ENCODE measurements around the gene CCER1.

The CCER1 gene

DNA sequence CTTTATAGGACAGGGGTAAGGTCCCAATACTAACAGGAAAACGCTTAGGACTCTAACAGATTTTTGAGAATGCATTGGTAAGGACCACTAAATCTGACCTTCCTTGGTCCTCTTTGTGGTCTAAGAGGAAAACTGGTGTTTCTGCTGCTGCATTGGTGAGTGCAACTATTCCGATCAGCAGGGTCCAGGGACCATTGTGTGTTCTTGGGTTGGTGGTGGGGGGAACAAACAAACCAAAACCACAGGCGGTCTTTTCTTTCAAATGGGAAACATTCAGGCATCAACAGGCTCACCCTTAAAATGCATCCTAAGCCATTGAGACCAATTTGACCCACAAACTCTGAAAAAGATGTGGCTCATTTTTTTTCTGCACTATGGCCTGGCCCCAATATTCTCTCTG lies 29.1 kb upstream of the CCER1 start:
- no peak for TF ChIP-seq MYC (IDR thresholded peaks at IDR 0.05; ENCODE audit: low read depth, low read length)
- TF ChIP-seq, protein P1, sequence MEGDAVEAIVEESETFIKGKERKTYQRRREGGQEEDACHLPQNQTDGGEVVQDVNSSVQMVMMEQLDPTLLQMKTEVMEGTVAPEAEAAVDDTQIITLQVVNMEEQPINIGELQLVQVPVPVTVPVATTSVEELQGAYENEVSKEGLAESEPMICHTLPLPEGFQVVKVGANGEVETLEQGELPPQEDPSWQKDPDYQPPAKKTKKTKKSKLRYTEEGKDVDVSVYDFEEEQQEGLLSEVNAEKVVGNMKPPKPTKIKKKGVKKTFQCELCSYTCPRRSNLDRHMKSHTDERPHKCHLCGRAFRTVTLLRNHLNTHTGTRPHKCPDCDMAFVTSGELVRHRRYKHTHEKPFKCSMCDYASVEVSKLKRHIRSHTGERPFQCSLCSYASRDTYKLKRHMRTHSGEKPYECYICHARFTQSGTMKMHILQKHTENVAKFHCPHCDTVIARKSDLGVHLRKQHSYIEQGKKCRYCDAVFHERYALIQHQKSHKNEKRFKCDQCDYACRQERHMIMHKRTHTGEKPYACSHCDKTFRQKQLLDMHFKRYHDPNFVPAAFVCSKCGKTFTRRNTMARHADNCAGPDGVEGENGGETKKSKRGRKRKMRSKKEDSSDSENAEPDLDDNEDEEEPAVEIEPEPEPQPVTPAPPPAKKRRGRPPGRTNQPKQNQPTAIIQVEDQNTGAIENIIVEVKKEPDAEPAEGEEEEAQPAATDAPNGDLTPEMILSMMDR (IDR thresholded peaks at IDR 0.05; ENCODE audit: low read depth, low read length) = no peak
- TF ChIP-seq POLR2A (IDR thresholded peaks at IDR 0.05; ENCODE audit: extremely low read depth, insufficient read length) = no peak
- TF ChIP-seq, protein P2, sequence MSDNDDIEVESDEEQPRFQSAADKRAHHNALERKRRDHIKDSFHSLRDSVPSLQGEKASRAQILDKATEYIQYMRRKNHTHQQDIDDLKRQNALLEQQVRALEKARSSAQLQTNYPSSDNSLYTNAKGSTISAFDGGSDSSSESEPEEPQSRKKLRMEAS (IDR thresholded peaks at IDR 0.05; ENCODE audit: low read depth, low read length) = no peak
- no peak overlapping the region for H3K4me3 ChIP-seq (ENCODE audit: low read depth, low read length)
- no peak for DNase-seq (ENCODE audit: low read depth)

DNA sequence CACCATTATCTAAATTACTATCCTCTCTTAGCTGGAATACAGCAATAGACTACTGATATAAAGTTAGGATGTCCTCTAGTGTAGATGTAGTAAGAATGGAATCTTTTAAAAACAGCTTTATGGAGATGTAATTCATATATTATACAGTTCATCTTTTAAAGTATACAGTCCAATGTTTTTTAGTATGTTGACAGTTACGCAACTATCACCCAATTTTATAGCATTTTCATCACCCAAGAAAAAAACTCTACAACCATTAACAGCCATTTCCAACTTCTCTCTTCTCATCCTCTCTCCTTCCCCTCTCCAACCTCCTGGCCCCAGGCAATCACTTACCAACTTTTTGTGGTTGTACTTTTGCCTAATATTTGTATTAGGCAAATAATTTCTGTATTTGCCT lies 27.2 kb upstream of the CCER1 start:
- H3K4me3 ChIP-seq (ENCODE audit: low read depth, low read length) = no peak overlapping the region
- DNase-seq (ENCODE audit: low read depth) = no peak
- no peak for TF ChIP-seq MYC (IDR thresholded peaks at IDR 0.05; ENCODE audit: low read depth, low read length)
- TF ChIP-seq, protein P2 (IDR thresholded peaks at IDR 0.05; ENCODE audit: low read depth, low read length) = no peak
- TF ChIP-seq, protein P1 (IDR thresholded peaks at IDR 0.05; ENCODE audit: low read depth, low read length) = no peak
- TF ChIP-seq POLR2A (IDR thresholded peaks at IDR 0.05; ENCODE audit: extremely low read depth, insufficient read length) = no peak

DNA sequence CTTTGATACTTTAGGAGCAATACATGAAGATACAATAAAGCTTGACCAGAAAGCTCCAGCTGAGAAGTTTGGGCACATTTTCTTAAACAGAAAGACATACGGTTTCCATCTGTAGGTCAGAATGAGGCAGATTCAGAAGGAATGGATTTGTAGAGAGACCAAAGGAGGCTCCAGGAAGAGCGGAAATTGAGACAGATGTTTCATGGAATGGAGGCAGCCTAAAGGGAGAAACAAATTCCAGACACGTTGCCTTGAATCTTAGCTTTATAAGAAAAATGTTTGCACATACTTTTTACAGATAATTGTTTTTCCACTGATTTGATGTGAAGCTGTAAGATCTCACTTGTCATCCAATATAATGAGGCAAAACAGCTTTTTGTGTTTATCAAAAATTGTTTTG lies 25.0 kb upstream of the CCER1 start:
- TF ChIP-seq, protein P1 (IDR thresholded peaks at IDR 0.05; ENCODE audit: low read depth, low read length) = no peak
- TF ChIP-seq POLR2A (IDR thresholded peaks at IDR 0.05; ENCODE audit: extremely low read depth, insufficient read length) (no peak), MYC (IDR thresholded peaks at IDR 0.05; ENCODE audit: low read depth, low read length) (no peak)
- TF ChIP-seq, protein P2 (IDR thresholded peaks at IDR 0.05; ENCODE audit: low read depth, low read length) = no peak
- DNase-seq (ENCODE audit: low read depth) = no peak
- H3K4me3 ChIP-seq (ENCODE audit: low read depth, low read length) = no peak overlapping the region

DNA sequence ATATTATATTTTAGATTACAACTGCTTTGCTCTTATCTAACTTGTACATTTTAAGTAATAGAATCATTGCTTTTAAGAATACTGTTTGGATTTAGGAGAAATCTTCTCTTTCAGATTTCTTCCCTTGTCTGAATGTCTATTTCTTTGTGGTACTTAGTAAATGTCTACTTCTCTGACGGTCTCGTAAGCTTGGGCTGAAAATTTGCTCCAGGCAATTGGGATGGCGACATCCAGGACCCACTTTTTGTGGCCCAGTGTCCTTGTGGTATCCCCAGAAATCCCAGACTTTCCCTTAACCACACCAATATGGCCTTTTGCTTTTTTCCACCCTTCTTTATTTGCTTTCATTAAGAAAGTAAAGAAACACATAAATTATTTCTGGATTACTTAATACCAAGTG lies 24.0 kb upstream of the CCER1 start:
- DNase-seq (ENCODE audit: low read depth) = no peak
- H3K4me3 ChIP-seq (ENCODE audit: low read depth, low read length) = no peak overlapping the region
- TF ChIP-seq, protein P2 (IDR thresholded peaks at IDR 0.05; ENCODE audit: low read depth, low read length) = no peak
- TF ChIP-seq POLR2A (IDR thresholded peaks at IDR 0.05; ENCODE audit: extremely low read depth, insufficient read length) (no peak), MYC (IDR thresholded peaks at IDR 0.05; ENCODE audit: low read depth, low read length) (no peak)
- TF ChIP-seq, protein P1 (IDR thresholded peaks at IDR 0.05; ENCODE audit: low read depth, low read length) = no peak

DNA sequence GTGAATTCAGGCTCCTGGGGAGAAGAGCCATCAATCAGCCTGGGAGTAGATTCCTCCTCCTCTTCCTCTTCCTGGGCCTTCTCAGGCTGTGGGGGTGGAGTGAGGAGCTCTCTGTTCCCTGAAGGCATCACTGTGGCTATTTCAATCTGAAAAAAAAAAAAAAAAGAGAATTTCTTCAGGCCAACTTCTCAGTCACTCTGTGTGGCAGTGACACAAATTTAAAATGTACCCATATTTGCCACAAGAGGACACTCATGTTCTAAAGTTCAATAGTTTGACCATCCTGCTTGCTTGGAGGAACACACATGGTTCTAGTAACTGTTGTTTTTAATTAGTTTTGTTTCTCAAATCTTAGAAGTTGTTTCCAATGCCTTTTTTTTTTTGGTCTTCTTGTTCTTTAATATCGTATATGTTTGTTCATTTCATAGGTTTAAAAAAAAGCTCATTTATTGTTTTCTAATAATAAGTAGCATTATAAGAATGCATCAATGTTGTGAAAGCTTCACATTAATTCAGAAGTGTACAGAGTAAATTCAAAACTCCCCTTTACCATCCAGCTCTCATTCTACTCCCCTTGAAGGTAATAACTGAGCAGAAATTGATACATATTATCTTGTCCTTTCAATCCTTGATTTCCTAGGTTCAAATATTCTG lies 23.3 kb upstream of the CCER1 start:
- no peak for TF ChIP-seq POLR2A (IDR thresholded peaks at IDR 0.05; ENCODE audit: extremely low read depth, insufficient read length)
- TF ChIP-seq, protein P2 (IDR thresholded peaks at IDR 0.05; ENCODE audit: low read depth, low read length) = peak; percentile 29; the same call in 1 of the 2 replicates
- TF ChIP-seq, protein P1 (IDR thresholded peaks at IDR 0.05; ENCODE audit: low read depth, low read length) = peak; percentile 50
- peak; percentile 61 for DNase-seq (ENCODE audit: low read depth)
- no peak overlapping the region for H3K4me3 ChIP-seq (ENCODE audit: low read depth, low read length)
